ENCODE measurements around the gene NLE1. TPM values are rescaled to one million over a fixed set of nuclear protein-coding genes. Genes with fewer than 3 reads are reported as not detected.

The NLE1 gene
- total and polyA plus RNA-seq, 12 donors: 1.8 to 7.5 (median 4.2) TPM

GRCh38 chr17:35144840-35145239 is 2.7 kb upstream of the NLE1 start:
- no peak overlapping the region for H3K27ac ChIP-seq
- H3K27me3 ChIP-seq: no peaks in the 10 kb centered on the region
- 68 to 75% methylated on average over 4 of the region's 4 CpGs for WGBS, 2 donors
- peaks cover 3 to 58% (median 24%) of the 10 kb centered on the region in 9 donors for H3K4me1 ChIP-seq
- no peak for TF ChIP-seq CTCF (IDR thresholded peaks at IDR 0.05)
- no peak for DNase-seq
- intact Hi-C loops (cut with DNase I): loop anchor here in 2 of 10 donors (5.0 kb wide), 1 partner anchor 97 kb away; the partner anchor contains the start of gene SLFN5 (in 2 of the 2)
- H3K4me3 ChIP-seq: no peak overlapping the region
- peaks cover 0 to 3% (median under 1%) of the 10 kb centered on the region in 9 donors for H3K36me3 ChIP-seq
- ATAC-seq: no peak
- H3K9me3 ChIP-seq: no peaks in the 10 kb centered on the region

- intact Hi-C loops (cut with DNase I): loop anchor here in 2 of 10 donors (5.0 kb wide), 1 partner anchor 100 kb away; the partner anchor contains the start of gene SLFN5 (in 2 of the 2)
- H3K27me3 ChIP-seq: no peaks in the 10 kb centered on the region
- DNase-seq (no peak), ATAC-seq (no peak)
- WGBS, 2 donors: 67 to 69% methylated on average over 8 of the region's 8 CpGs
- peak in 3 of 9 donors; percentile 2 to 36 (median 4) for TF ChIP-seq CTCF (IDR thresholded peaks at IDR 0.05)
- peak overlapping the region in 9 of 10 donors; percentile 69 to 100 (median 85) for H3K4me3 ChIP-seq
- H3K27ac ChIP-seq: no peak overlapping the region
- no peaks in the 10 kb centered on the region for H3K9me3 ChIP-seq
- H3K36me3 ChIP-seq: peaks cover 0 to 26% (median 22%) of the 10 kb centered on the region in 9 donors
- peaks cover 3 to 34% (median 19%) of the 10 kb centered on the region in 9 donors for H3K4me1 ChIP-seq
Observed at GRCh38 chr17:35142467-35142796, 329 bp upstream of the NLE1 start.

GRCh38 chr17:35138218-35138617 is 3.9 kb downstream of the NLE1 start:
- DNase-seq (no peak), ATAC-seq (no peak)
- intact Hi-C loops (cut with DNase I): no loop called here
- no peak overlapping the region for H3K4me3 ChIP-seq
- 96 to 98% methylated on average over 6 of the region's 6 CpGs for whole genome bisulfite sequencing, 2 donors
- peaks cover 0 to 22% (median 15%) of the 10 kb centered on the region in 9 donors for H3K4me1 ChIP-seq
- no peaks in the 10 kb centered on the region for H3K9me3 ChIP-seq
- TF ChIP-seq CTCF (IDR thresholded peaks at IDR 0.05): no peak
- peaks cover 0 to 68% (median 46%) of the 10 kb centered on the region in 9 donors for H3K36me3 ChIP-seq
- no peaks in the 10 kb centered on the region for H3K27me3 ChIP-seq
- H3K27ac ChIP-seq: no peak overlapping the region

GRCh38 chr17:35135322-35135721 is 6.8 kb downstream of the NLE1 start:
- no peak overlapping the region for H3K4me3 ChIP-seq
- ATAC-seq (no peak), DNase-seq (no peak)
- H3K4me1 ChIP-seq: peaks cover 0 to 2% (median 0%) of the 10 kb centered on the region in 9 donors
- H3K36me3 ChIP-seq: peaks cover 0 to 95% (median 54%) of the 10 kb centered on the region in 9 donors
- intact Hi-C loops (cut with DNase I): no loop called here
- H3K27me3 ChIP-seq: no peaks in the 10 kb centered on the region
- H3K9me3 ChIP-seq: no peaks in the 10 kb centered on the region
- H3K27ac ChIP-seq: no peak overlapping the region
- WGBS, 2 donors: 90 to 92% methylated on average over 6 of the region's 6 CpGs
- TF ChIP-seq CTCF (IDR thresholded peaks at IDR 0.05): no peak

Measured in heart right ventricle (tissue), 16 donors.